GM19023 (cell line): ENCODE results near the gene KIF2C.
"Not testable (repeated sequence)": the region's sequence is repeated elsewhere in the genome, so short reads cannot be mapped to it uniquely, and the experiment has no call there.

Experiments used
- ATAC-seq: cut with Tn5 transposase; IDR thresholded peaks from one replicate; pipeline ENCODE4 v1.9.1; 2021; ENCODE audit warnings: mild to moderate bottlenecking, moderate library complexity; ENCODE audit not compliant: unreplicated experiment

Gene KIF2C

GRCh38 chr1:44792736-44793502, 53.3 kb downstream of the KIF2C start:
- no peak for ATAC-seq

- not testable (repeated sequence) for ATAC-seq
Measured at GRCh38 chr1:44797886-44798285, 58.2 kb downstream of the KIF2C start.

- no peak for ATAC-seq
Measured at GRCh38 chr1:44798481-44799365, 59.1 kb downstream of the KIF2C start.

- peak; percentile 84 for ATAC-seq
Measured at GRCh38 chr1:44799770-44800584, 60.3 kb downstream of the KIF2C start, which contains the start of gene PLK3. Gene PLK3 (plus strand): TSS chr1:44800377. CDS start chr1:44800464, 87 bp downstream.

- ATAC-seq = no peak
Measured at GRCh38 chr1:44801491-44802305, 62.1 kb downstream of the KIF2C start.

- ATAC-seq = no peak
Measured at GRCh38 chr1:44802306-44803061, 62.8 kb downstream of the KIF2C start.

- ATAC-seq = no peak
Measured at GRCh38 chr1:44803062-44803311, 63.4 kb downstream of the KIF2C start.

GRCh38 chr1:44803312-44804095, 63.9 kb downstream of the KIF2C start:
- ATAC-seq = no peak

GRCh38 chr1:44805311-44806024, 65.8 kb downstream of the KIF2C start:
- no peak for ATAC-seq

- no peak for ATAC-seq
Measured at GRCh38 chr1:44806025-44806703, 66.5 kb downstream of the KIF2C start.

GRCh38 chr1:44806704-44807363, 67.2 kb downstream of the KIF2C start, which contains the start of gene DYNLT4:
Gene DYNLT4 (minus strand): TSS chr1:44807351. CDS start chr1:44806668, 683 bp downstream.
- ATAC-seq = no peak

- ATAC-seq = peak; percentile 27
Measured at GRCh38 chr1:44807364-44808062, 67.9 kb downstream of the KIF2C start.

- ATAC-seq = peak; percentile 28
Measured at GRCh38 chr1:44808063-44808937, 68.7 kb downstream of the KIF2C start, which contains the start of gene BTBD19. Gene BTBD19 (plus strand): TSS chr1:44808523. CDS start chr1:44808821, 298 bp downstream.

- ATAC-seq = peak; percentile 51
Measured at GRCh38 chr1:44808938-44809917, 69.6 kb downstream of the KIF2C start.
